NCI-H748 treated with DMSO at 0.1 percent for 48 hours (cell line): ENCODE data around the gene IL24.
A peak's percentile ranks its signal among the peaks of the same experiment; 100 is the strongest.
"Not testable (repeated sequence)": the region's sequence is repeated elsewhere in the genome, so short reads cannot be mapped to it uniquely, and the experiment has no call there.

ENCODE experiments used
- DNase-seq: peaks from one replicate; lab custom pipeline; 2025; lab: John Stamatoyannopoulos, UW

The IL24 gene

DNA sequence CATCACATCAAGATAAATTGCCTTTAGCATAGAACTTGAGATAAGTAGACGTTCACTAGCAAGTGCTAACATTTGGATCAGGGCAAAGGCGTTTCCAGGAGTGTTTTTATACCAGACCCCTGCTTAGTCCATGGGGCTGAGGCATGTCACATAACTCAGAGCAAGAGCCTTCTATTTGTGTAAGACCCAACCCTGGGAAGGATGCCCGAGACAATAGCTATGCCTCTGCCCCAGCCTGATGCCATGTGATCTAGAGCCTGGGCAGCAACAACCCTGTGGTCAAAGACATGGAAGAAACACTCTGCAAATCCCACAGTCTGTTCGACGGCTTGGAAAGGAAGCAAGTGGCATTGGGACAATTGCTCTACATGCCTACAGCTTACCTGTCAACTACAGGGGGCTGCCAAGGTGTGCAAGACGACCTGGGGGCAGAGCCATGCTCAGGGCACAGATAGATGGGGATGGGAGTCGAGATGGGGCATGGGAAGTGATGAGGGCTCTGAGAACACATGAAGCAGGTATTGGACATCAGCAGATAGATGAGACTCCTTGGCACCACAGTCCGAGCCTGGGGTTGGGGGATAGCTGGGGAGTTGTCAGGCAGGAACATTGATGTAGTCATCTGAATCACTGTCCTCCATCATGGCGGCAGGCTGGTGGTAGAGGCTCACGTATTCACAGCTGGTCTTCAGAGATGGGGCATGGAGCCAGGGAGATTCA lies 7.3 kb downstream of the IL24 start:
- DNase-seq = no peak

DNA sequence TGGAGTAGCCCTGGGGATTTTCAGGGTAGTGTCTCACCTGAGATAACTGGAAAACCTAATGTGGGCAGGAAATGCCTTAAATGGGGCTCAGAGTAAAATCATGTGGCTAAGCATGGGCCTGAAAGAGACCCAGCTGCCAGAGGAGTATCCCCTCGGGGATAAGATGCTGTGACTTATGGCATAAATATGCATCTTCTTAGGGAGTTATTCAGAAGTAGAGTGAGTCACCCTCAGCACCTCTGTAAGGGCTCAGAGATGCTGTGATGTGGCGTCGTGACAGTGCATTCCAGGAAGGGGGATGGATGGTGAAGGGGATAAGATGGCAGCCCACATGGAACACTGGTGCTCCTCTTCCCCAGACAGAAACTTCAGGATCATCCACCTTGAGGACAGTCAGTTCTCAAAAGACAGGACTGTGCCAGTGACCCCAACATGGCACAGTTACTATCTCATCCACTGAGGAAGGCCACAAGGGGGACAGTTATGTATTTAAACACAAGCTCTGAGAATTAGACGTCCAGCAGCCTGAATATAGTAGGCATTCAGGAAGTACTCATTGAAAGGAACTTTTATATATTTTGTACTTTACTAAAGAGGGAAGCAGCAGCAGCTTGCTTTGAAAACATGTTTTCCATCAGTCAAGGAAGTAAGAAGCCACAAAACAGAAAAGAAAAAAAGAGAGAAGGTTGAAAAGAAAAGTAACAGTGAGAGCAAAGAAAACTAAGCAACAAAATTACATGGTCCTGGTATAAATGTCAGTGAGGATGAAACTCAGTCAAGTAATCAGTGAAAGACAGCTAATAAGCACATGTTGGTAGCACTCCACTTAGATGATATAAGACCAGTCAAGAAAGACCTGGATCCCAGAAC lies 8.3 kb downstream of the IL24 start:
- DNase-seq = no peak

GRCh38 chr1:206907304-206907991 lies 10.2 kb downstream of the IL24 start:
- no peak for DNase-seq

DNA sequence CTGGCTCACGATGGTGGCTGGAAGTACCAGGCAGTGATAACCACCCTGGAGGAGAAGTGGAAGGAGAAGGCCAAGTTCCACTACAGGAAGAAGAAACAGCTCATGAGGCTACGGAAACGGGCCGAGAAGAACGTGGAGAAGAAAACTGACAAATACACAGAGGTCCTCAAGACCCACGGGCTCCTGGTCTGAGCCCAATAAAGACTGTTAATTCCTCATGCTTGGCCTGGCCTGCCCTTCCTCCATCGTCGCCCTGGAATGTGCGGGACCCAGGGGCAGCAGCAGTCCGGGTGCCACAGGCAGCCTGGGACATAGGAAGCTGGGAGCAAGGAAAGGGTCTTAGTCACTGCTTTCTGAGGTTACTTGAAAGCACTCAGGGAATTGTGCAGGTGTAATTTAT lies 10.8 kb downstream of the IL24 start:
- DNase-seq = no peak

DNA sequence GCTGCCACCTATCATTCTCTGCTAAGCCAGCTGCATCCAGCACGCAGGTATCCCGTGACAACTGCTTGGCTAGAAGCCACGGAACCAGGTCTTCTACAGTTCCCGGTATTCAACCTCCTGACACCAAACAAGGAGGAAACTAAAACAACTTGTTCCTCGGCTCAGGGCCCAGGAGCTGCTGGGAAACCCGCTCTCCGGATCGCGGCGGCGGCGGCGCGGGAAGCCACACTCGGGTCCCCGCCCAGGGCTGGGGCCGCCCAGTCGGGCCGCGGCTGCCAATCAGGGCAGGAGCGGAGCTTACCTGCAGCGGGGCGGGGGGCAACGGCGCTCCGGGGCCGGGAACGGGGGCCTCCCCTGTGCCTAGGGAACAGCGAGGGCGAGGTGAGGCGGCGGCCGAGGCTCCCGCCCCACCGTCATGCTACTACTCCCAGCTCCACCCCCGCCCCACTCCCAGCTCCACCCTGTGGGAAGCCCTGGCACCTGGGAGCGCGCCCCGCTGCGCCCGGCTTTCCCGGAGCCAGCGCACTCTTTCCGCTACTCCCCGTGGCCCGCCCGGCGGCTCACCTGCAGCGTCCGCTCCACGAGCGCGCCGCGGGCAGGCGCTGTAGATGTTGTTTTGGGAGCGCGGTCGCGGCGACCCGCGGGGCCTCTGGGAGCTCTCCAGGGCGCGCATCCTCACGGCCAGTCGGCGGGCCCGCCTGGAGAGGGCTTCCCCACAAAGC lies 12.1 kb downstream of the IL24 start:
- DNase-seq = peak; percentile 12

GRCh38 chr1:206909883-206910318 lies 12.7 kb downstream of the IL24 start:
- no peak for DNase-seq

DNA sequence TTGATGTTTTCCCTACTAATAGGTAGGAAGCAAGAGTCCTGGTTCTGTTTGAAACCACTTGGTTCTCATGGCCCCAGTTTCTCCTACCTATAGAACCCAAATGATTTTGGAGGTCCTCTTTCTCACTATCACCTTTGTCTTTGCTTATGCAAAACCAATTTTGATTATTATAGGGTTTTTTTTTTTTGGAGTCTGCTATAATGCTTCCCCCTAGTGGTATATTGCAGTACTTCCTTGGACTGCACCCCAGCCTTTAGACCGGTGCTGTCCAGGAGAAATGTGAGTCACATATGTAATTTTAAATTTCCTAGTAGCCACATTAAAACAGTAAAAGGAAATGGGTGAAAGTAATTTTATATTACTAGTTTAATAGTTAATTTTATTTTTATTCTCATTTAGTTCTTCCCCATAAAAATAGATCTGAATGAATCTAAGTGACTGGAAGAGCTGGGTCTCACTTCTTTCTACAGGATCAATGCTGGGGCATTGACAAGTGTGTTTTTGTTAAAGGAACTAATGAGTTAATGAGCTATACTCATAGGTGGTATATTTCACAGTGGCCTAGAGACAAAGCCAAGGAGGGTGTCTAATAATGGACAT lies 13.9 kb downstream of the IL24 start:
- peak; percentile 2 for DNase-seq

DNA sequence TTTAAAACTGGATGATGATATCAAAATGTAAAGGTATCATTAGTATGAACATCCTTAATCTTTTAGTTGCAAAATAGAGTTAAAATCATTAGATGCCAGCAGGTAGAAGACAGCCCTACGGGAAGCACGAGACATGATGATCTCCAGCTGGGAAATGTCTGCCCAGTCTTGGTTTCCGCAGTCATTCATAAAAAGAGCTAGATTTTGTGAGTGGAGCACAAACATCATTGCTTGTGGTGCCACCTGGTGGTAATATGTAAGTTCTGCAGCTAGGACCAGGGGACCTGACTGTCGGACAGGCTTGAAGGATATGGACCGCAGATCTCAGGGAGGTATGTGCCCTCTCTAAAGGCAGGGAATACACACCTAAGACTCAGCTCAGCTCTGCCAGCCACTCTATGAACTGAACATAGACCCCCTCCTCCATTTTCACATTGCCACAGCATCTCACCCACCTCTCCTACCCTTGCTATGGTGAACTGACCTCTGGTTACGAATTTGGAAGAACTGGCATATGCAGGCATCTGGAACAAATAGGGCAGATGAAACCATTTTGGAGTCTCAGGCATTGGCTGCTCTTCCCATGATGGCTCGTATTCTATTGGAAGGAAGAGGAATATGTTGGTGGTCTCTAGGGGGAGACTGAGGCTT lies 15.3 kb downstream of the IL24 start:
- peak; percentile 32 for DNase-seq

DNA sequence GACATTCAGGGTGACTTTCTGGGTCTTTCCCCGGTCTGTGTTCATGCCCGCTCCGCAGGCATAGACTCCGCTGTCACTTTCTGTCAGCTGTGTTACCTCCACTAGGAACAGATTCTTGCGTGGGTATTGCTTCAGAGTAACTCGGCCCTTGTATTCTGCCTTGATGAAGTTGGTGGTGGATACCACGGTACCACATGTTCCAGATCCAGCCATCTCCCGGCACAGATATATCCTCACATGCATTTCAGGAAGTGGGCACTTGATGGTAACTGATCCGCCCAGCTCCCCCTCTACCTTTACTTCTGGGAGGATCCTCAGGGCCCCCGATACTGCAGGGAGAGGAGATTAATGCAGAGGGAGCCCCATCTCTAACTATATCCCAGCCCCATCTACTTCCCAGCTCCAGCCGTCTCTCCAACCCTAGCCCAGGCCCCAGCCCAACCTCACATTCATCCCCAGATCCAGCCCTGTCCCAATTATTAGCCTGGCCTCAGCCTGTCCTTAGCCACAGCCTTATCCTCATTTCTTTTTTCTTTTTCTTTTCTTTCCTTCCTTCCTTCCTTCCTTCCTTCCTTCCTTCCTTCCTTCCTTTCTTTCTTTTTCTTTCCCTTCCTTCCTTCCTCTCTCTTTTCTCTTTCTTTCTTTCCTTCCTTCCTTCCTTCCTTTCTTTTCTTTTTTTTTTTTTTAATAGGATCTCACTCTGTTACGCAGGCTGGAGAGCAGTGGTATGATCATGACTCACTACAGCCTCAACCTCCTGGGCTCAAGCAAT lies 16.7 kb downstream of the IL24 start:
- DNase-seq = no peak

DNA sequence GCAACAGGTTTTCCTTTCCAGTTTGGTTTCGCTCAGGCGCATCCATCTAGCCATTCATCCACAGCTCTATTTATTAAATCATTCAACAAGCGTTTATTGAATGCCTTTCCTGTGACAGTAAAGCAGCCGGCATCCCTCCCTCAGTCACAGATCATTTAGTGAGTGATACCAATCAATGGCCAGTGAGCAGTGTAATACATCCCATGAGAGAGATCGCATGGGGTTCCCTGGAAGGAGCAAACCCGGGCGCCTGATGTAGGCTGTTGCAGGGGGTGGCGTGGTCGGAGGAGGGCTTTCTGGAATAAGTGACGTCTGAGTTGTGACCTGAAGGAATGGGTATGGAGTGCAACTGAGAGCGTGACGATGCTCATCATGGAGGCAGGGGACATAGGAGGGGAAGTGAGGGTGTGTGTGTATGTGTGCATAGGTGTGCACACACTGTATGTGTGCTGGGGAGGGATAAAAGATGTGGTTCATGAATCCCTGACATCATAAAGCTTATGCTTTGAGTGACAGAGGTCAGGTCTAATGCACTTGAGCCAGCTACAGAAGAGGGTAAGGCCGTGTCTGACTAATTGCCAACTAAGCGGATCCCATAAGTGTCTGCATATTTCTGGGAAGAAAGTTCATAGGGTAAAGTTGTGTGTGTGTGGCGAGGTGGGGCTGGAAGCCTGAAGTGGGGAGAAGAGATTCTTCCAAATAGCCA lies 17.9 kb downstream of the IL24 start:
- DNase-seq = no peak

GRCh38 chr1:206916000-206916709 lies 18.9 kb downstream of the IL24 start:
- no peak for DNase-seq

DNA sequence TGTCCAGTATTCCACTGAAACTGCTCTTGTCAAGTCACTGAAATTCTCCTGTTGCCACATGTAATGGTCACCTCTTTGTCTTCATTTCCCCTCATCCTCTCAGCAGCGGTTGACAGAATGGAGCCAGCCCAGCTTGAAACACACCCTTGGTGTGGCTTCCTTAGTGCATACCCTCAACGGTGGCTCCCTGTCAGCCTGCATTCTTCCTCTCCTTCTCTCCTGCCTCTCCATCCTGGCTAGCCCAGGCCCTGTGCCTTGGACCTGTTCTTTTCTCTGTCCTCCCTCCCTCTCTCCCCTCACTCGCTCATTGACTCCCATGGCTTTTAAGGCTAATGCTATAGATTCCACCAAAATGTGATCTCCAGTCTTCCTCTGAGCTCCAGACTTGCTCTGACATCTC lies 20.8 kb downstream of the IL24 start:
- no peak for DNase-seq

DNA sequence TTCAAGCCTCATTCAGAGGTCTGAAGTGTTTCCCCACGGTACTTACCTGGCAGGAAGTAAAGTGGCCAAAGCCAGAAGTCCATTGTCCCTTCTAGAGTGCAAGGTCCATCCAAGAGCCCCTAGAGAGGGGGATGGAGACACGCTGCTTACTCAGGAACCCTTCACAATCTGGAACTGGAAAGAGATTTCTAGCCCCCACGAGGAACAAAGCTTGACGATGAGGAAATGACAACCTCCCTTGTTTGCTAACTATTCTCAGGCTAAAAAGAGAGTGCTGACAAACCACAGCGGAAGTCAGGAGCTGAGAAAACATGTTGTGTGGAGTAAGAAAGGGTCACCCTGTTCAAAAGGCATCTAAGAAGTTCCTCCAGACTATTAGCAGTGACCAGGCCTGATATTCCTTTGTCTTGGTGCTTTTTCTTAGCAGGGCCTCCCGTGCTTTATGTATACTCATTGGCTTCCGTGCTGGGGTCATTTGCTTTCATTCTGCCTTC lies 24.6 kb downstream of the IL24 start, which contains the start of gene FCMR:
Gene FCMR, minus strand, starts transcription at position 170 of the 494 bp plus-strand sequence. Its CDS starts 87 bp downstream, at position 83.
- no peak for DNase-seq

DNA sequence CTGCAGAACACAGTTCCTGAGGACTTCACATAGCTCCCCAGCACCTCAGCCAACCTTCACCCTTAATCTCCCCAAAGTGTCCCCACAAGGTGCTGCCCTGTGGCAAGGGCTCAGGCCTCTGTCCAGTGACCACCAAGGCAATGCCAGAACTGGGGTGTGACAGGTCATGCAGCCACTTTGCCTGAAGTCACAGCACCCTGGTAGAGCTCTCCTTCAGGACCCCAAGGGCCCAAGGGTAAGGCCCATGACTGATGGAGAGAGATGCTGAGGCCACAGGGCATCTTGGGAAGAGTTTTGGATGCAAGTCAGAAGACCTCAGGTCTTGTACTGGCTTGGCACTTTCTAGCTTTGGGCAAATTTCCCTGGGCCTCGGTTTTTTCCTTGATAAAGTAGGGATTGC lies 25.3 kb downstream of the IL24 start:
- no peak for DNase-seq

DNA sequence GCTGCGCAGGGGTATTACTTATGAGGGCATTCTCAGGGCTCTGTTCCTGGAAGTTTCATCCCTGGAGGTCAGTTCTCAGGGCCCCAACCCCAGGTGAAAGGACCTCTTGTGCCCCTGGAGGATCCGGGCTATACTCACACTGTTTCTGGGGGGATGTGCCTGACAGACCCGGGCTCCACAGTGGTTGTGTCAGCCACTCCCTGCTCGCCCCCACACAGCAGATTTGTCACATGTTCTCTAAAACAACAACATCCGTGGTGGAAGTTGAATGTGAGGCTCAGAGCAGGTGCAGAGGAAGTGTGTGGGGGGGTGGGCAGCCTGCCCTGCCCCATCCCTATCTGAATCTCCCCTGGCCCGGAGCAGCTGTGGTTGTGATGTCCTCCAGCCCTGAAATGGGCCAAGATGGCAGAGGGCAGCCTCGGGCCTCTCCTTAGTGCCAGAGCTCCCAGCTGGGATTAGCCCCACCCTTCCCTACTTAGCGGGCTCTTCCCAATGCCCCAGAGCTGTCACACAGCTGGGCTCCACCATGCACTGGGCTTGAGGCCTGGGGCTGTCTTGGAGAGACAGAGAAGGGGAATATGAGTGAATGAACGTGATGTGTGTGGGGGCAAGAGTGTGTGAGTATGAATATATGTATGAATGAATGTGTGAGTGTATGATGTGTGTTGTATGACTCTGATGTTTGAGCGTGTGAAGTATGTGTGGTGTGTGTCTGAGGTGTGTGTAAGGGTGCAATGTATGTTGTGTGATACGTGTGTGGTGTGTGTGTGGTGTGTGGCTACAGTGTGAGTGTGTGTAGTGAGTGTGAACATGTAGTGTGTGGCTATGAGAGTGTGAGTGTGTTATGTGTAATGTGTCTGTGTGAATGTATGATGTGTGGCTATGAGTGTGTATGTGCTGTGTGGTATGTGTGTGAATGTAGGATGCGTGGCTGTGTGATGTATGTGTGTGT lies 26.0 kb downstream of the IL24 start:
- no peak for DNase-seq

- DNase-seq = not testable (repeated sequence)
These were observed 26.8 kb downstream of the IL24 start for GRCh38 chr1:206923961-206924557.

GRCh38 chr1:206924592-206925105 lies 27.4 kb downstream of the IL24 start:
- no peak for DNase-seq
